Suprapubic skin (tissue), 4 donors: ENCODE results near the gene DYTN.

Experiments
- EP300 ChIP-seq: sonication (generic); formaldehyde crosslinking; IDR thresholded peaks from one replicate; pipeline ENCODE4 v1.6.1; 2017; ENCODE audit warnings: antibody characterized with exemption
- POLR2A ChIP-seq, 2 donors: fragments of 450-650 bp; IDR thresholded peaks; one replicate each; pipeline ENCODE4 v1.6.1; 2017; ENCODE audit warnings: antibody characterized with exemption in 2 of 2, mild to moderate bottlenecking in 2 of 2, moderate library complexity in 2 of 2
- POLR2AphosphoS5 ChIP-seq, 3 donors: sonication (generic); formaldehyde crosslinking; IDR thresholded peaks; one replicate each; pipeline ENCODE4 v1.6.1; 2017; ENCODE audit warnings: antibody characterized with exemption in 3 of 3
- TF ChIP-seq, protein P1 (sequence below), 2 donors: fragments of 200-600 bp in 1 of 2; fragments of 450-650 bp in 1 of 2; sonication (generic) in 1 of 2; IDR thresholded peaks; one replicate each; pipeline ENCODE4 v1.5.1; 2016 to 2019; ENCODE audit warnings: antibody characterized with exemption in 2 of 2, mild to moderate bottlenecking in 1 of 2, moderate library complexity in 1 of 2

DNA sequence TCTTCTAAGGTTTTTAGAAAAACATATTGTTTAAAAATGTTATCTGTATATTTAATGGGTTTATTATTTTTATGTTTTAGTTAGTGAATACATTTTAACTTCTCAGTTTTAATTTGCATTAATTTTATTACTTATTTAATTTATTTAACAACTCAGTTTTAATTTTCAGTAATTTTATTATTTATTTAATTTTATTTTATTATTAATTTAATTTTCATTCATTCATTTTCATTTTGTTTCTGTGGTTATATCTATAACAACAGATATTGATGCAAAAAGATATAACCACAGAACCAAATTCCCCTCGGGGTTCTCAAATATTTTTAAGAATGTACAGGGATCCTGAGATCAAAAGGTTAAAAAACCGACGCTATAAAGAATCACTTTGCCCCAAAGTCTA, 52.9 kb downstream of the DYTN start:
- no peak for TF ChIP-seq POLR2A (IDR thresholded peaks at IDR 0.05)
- TF ChIP-seq POLR2AphosphoS5 (IDR thresholded peaks at IDR 0.05): no peak
- TF ChIP-seq, protein P1, sequence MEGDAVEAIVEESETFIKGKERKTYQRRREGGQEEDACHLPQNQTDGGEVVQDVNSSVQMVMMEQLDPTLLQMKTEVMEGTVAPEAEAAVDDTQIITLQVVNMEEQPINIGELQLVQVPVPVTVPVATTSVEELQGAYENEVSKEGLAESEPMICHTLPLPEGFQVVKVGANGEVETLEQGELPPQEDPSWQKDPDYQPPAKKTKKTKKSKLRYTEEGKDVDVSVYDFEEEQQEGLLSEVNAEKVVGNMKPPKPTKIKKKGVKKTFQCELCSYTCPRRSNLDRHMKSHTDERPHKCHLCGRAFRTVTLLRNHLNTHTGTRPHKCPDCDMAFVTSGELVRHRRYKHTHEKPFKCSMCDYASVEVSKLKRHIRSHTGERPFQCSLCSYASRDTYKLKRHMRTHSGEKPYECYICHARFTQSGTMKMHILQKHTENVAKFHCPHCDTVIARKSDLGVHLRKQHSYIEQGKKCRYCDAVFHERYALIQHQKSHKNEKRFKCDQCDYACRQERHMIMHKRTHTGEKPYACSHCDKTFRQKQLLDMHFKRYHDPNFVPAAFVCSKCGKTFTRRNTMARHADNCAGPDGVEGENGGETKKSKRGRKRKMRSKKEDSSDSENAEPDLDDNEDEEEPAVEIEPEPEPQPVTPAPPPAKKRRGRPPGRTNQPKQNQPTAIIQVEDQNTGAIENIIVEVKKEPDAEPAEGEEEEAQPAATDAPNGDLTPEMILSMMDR (IDR thresholded peaks at IDR 0.05): no peak
- no peak for TF ChIP-seq EP300
